MM.1S (cell line): ENCODE data around the gene PTGIS.

ENCODE experiments used
- DNase-seq: peaks from one replicate; pipeline ENCODE4 v3.0.0-alpha.2; 2015
- H2AFZ ChIP-seq: fragments of 300-600 bp; sonication (generic); 2 replicates; pipeline ENCODE4 v1.6.0; 2016; ENCODE audit warnings: antibody characterized with exemption, low read length
- H3F3A ChIP-seq: fragments of 300-600 bp; sonication (generic); 2 replicates; pipeline ENCODE4 v1.6.1; 2016; ENCODE audit warnings: mild to moderate bottlenecking, antibody characterized with exemption, low read length, moderate library complexity, mixed read lengths; ENCODE audit not compliant: insufficient read depth
- H3K27ac ChIP-seq: fragments of 300-600 bp; sonication (generic); 2 replicates; pipeline ENCODE4 v1.5.1; 2016; ENCODE audit warnings: mild to moderate bottlenecking, low read length
- H3K27me3 ChIP-seq: fragments of 300-600 bp; sonication (generic); replicated peaks from 2 replicates; pipeline ENCODE4 v1.6.0; 2016; ENCODE audit warnings: low read length; ENCODE audit not compliant: insufficient read depth
- H3K36me3 ChIP-seq: fragments of 300-600 bp; sonication (generic); replicated peaks from 2 replicates; pipeline ENCODE4 v1.6.1; 2016; ENCODE audit warnings: mild to moderate bottlenecking, low read length, mixed read lengths; ENCODE audit not compliant: insufficient read depth
- H3K4me1 ChIP-seq: fragments of 300-600 bp; sonication (generic); 2 replicates; pipeline ENCODE4 v1.6.1; 2016; ENCODE audit warnings: low read length, mixed read lengths
- H3K4me2 ChIP-seq: fragments of 300-600 bp; sonication (generic); 2 replicates; pipeline ENCODE4 v1.6.0; 2016; ENCODE audit warnings: low read depth, low read length
- H3K4me3 ChIP-seq: fragments of 300-600 bp; sonication (generic); 2 replicates; pipeline ENCODE4 v1.5.1; 2016; ENCODE audit warnings: low read length, mixed read lengths
- H3K79me2 ChIP-seq: fragments of 300-600 bp; sonication (generic); 2 replicates; pipeline ENCODE4 v1.6.1; 2016; ENCODE audit warnings: mixed run types, low read length, mixed read lengths
- H3K9ac ChIP-seq: fragments of 300-600 bp; sonication (generic); 2 replicates; pipeline ENCODE4 v1.6.1; 2016; ENCODE audit warnings: low read length, mixed read lengths
- H3K9me2 ChIP-seq: fragments of 300-600 bp; sonication (generic); replicated peaks from 2 replicates; pipeline ENCODE4 v1.6.1; 2016; ENCODE audit warnings: mild to moderate bottlenecking, low read length, mixed read lengths; ENCODE audit not compliant: insufficient read depth
- H3K9me3 ChIP-seq: fragments of 300-600 bp; sonication (generic); replicated peaks from 2 replicates; pipeline ENCODE4 v1.6.1; 2016; ENCODE audit warnings: mild to moderate bottlenecking, low read length, mixed read lengths; ENCODE audit not compliant: insufficient read depth
- H4K20me1 ChIP-seq: fragments of 300-600 bp; sonication (generic); 2 replicates; pipeline ENCODE4 v1.6.1; 2016; ENCODE audit warnings: mild to moderate bottlenecking, low read length, moderate library complexity, mixed read lengths; ENCODE audit not compliant: insufficient read depth
- EZH2 ChIP-seq: fragments of 300-600 bp; sonication (generic); optimal IDR thresholded peaks from 2 replicates; pipeline ENCODE3; 2017; ENCODE audit warnings: low read depth, mild to moderate bottlenecking, antibody characterized with exemption, low read length, mixed read lengths
- EZH2phosphoT487 ChIP-seq: fragments of 300-600 bp; sonication (generic); IDR thresholded peaks from 2 replicates; pipeline ENCODE4 v1.6.1; 2018; ENCODE audit warnings: antibody characterized with exemption, low read length
- TF ChIP-seq, protein P1 (sequence below): fragments of 300-600 bp; sonication (generic); IDR thresholded peaks from 2 replicates; pipeline ENCODE4 v1.5.1; 2016; ENCODE audit warnings: antibody characterized with exemption, low read length, mixed read lengths

PTGIS gene

GRCh38 chr20:49575551-49576060 lies 7.7 kb upstream of the PTGIS start:
- Histone ChIP-seq H2AFZ (no peak overlapping the region), H3K27me3 (0 out of 2 replicates have a peak, but pooled peaks cover under 1% of the 10 kb centered on the region)
- DNase-seq = no peak

DNA sequence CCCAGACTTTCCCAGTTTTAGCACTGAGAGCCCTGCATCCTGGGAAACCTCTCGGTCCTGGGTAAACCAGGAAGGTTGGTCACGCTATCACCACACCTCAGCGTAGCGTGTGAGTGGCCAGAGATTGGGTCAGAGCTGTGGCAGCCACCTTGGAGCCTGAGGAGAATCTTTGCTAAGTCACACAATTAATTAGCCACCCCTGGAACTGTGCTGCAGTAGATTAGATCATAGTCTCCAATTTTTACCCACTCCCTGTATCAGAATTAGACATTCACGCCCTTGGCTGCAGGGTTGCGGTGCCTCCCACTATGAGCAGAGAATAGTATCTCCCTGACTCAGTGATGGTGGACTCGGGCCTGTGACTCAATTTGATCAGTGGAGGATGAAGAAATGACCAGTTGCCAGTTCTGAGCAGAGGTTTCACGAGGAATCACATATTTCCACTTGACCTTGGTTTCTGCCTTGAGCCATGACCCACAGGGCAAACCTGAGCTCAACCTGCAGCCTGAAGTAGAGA lies 6.0 kb upstream of the PTGIS start:
- H4K20me1 ChIP-seq = no peaks in the 10 kb centered on the region
- no peak overlapping the region for H3K9ac ChIP-seq

More at GRCh38 chr20:49575551-49576060, 7.7 kb upstream of the PTGIS start:
- H3K4me3 ChIP-seq = no peak overlapping the region
- H3K9ac ChIP-seq = no peak overlapping the region
- H3F3A ChIP-seq = no peaks in the 10 kb centered on the region
- no peak overlapping the region for H3K4me2 ChIP-seq
- H4K20me1 ChIP-seq = no peaks in the 10 kb centered on the region
- TF ChIP-seq EZH2 (no peak), EZH2phosphoT487 (no peak)
- TF ChIP-seq, protein P1, sequence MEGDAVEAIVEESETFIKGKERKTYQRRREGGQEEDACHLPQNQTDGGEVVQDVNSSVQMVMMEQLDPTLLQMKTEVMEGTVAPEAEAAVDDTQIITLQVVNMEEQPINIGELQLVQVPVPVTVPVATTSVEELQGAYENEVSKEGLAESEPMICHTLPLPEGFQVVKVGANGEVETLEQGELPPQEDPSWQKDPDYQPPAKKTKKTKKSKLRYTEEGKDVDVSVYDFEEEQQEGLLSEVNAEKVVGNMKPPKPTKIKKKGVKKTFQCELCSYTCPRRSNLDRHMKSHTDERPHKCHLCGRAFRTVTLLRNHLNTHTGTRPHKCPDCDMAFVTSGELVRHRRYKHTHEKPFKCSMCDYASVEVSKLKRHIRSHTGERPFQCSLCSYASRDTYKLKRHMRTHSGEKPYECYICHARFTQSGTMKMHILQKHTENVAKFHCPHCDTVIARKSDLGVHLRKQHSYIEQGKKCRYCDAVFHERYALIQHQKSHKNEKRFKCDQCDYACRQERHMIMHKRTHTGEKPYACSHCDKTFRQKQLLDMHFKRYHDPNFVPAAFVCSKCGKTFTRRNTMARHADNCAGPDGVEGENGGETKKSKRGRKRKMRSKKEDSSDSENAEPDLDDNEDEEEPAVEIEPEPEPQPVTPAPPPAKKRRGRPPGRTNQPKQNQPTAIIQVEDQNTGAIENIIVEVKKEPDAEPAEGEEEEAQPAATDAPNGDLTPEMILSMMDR = no peak
- H3K27ac ChIP-seq = no peak overlapping the region
- H3K9me2 ChIP-seq = no peaks in the 10 kb centered on the region
- no peaks in the 10 kb centered on the region for H3K36me3 ChIP-seq
- peaks cover 17% of the 10 kb centered on the region for H3K4me1 ChIP-seq
- H3K79me2 ChIP-seq = no peaks in the 10 kb centered on the region
- no peaks in the 10 kb centered on the region for H3K9me3 ChIP-seq

DNA sequence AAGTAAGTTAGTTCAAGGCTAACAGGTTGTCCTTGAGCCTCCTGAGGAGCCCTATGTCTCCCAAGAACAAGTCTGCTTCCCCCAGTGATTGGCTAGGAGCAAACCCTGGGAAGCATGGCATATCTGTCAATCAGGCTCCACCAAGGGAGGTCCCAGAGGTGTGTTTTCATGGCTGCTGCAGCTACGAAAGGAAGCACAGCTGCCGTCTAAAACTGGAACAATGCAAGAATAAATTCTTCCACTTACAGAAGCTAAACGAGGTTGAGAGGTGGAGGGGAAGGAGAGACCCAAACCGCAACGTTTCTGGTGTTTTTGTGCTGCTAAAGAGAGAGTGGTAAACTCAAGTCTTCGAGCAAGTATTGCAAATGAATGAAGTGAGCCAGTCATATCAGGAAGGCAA lies 4.9 kb upstream of the PTGIS start:
- H3K9me2 ChIP-seq = no peaks in the 10 kb centered on the region
- H3F3A ChIP-seq = no peaks in the 10 kb centered on the region
- TF ChIP-seq, protein P1 = no peak
- TF ChIP-seq EZH2 (no peak), EZH2phosphoT487 (no peak)
- no peak overlapping the region for H3K9ac ChIP-seq
- H3K9me3 ChIP-seq = no peaks in the 10 kb centered on the region
- H3K27me3 ChIP-seq = peaks cover 18% of the 10 kb centered on the region; the same call in 1 of the 2 replicates
- H2AFZ ChIP-seq = peak overlapping the region; percentile 41; the same call in 1 of the 2 replicates
- peak; percentile 33 for DNase-seq
- peak overlapping the region; percentile 33 for H3K4me2 ChIP-seq
- no peak overlapping the region for H3K4me3 ChIP-seq
- H3K79me2 ChIP-seq = no peaks in the 10 kb centered on the region
- H3K4me1 ChIP-seq = peaks cover 15% of the 10 kb centered on the region; the same call in 1 of the 2 replicates
- H4K20me1 ChIP-seq = no peaks in the 10 kb centered on the region
- H3K36me3 ChIP-seq = no peaks in the 10 kb centered on the region
- 0 out of 2 replicates have a peak overlapping the region, but pooled peaks have one; percentile 4 for H3K27ac ChIP-seq

More for the DNA sequence above, 6.0 kb upstream of the PTGIS start:
- no peak overlapping the region for H2AFZ ChIP-seq
- no peaks in the 10 kb centered on the region for H3K9me2 ChIP-seq
- no peak overlapping the region for H3K4me2 ChIP-seq
- no peak overlapping the region for H3K4me3 ChIP-seq
- H3K36me3 ChIP-seq = no peaks in the 10 kb centered on the region
- TF ChIP-seq, protein P1 = no peak
- TF ChIP-seq EZH2 = no peak
- no peak for TF ChIP-seq EZH2phosphoT487
- H3K9me3 ChIP-seq = no peaks in the 10 kb centered on the region
- peaks cover 17% of the 10 kb centered on the region; the same call in 1 of the 2 replicates for H3K27me3 ChIP-seq
- H3K27ac ChIP-seq = no peak overlapping the region
- H3K4me1 ChIP-seq = peaks cover 15% of the 10 kb centered on the region; the same call in 1 of the 2 replicates
- no peak for DNase-seq
- no peaks in the 10 kb centered on the region for H3F3A ChIP-seq
- no peaks in the 10 kb centered on the region for H3K79me2 ChIP-seq
